Endothelial cell of umbilical vein (primary cell): ENCODE results near the gene LRTM2. TPM values are rescaled to one million over a fixed set of nuclear protein-coding genes. Genes with fewer than 3 reads are reported as not detected.

Source experiments
- BruUV-seq: library from RNA; stranded (reverse); fragments of 400-500 nt; replicated peaks from 2 replicates; lab custom pipeline; 2021; lab: Mats Ljungman, UMichigan
- CTCF ChIA-PET: fragments of 300-600, 350-600 bp; sonication (Branson Sonifier 250); formaldehyde crosslinking; loops from one replicate; lab custom pipeline; 2021; ENCODE audit warnings: antibody characterized with exemption, inconsistent platforms; lab: Charles Lee
- POLR2A ChIA-PET: fragments of 300-600, 350-600 bp; sonication (Branson Sonifier 250); formaldehyde crosslinking; loops from one replicate; lab custom pipeline; 2021; ENCODE audit warnings: antibody characterized with exemption, inconsistent platforms; lab: Charles Lee
- DNase-seq: peaks from one replicate; pipeline ENCODE4 v3.0.0-alpha.2; 2011; ENCODE audit warnings: low read depth, low spot score
- FAIRE-seq: peaks from 2 replicates; lab custom pipeline; 2011; peaks lifted over from hg19 to GRCh38; lab: Jason Lieb, UNC
- H2AFZ ChIP-seq: 2 replicates; pipeline ENCODE4 v1.6.0; 2012; ENCODE audit warnings: low read depth, low read length, control low read depth, inconsistent platforms
- H3K27ac ChIP-seq: 2 replicates; pipeline ENCODE4 v1.5.1; 2011; ENCODE audit warnings: low read depth, mild to moderate bottlenecking, control low read depth, low read length, moderate library complexity; ENCODE audit not compliant: insufficient read depth
- H3K27me3 ChIP-seq, 2 experiments: 2 replicates each; pipeline versions ENCODE4 v1.6.0 to v1.6.1; 2011; ENCODE audit warnings: low read length in 2 of 2, mixed read lengths in 1 of 2; ENCODE audit not compliant: control insufficient read depth in 2 of 2, insufficient read depth in 2 of 2
- H3K36me3 ChIP-seq, 2 experiments: 2 replicates in 1 of 2; 3 replicates in 1 of 2; pipeline ENCODE4 v1.5.1; 2011; ENCODE audit warnings: low read length in 2 of 2, mild to moderate bottlenecking in 1 of 2, moderate library complexity in 1 of 2; ENCODE audit not compliant: control insufficient read depth in 2 of 2, insufficient read depth in 2 of 2; ENCODE audit errors: extremely low read depth in 1 of 2
- H3K4me1 ChIP-seq: 3 replicates; pipeline ENCODE4 v1.5.1; 2011; ENCODE audit warnings: mild to moderate bottlenecking, low read length; ENCODE audit not compliant: control insufficient read depth, insufficient read depth; ENCODE audit errors: extremely low read depth
- H3K4me2 ChIP-seq: 2 replicates; pipeline ENCODE4 v1.6.1; 2011; ENCODE audit warnings: low read length, control low read depth, mixed read lengths; ENCODE audit not compliant: insufficient read depth
- H3K4me3 ChIP-seq, 3 experiments: fragments of 200-600 bp in 1 of 3; sonication (generic), shearing (Covaris generic) in 1 of 3; replicated peaks in 1 of 3; 2 replicates each; pipeline ENCODE4 v1.5.1; 2011 to 2016; ENCODE audit warnings: control low read depth in 3 of 3, low read length in 3 of 3, mild to moderate bottlenecking in 2 of 3, inconsistent platforms in 1 of 3, low read depth in 1 of 3, moderate library complexity in 1 of 3; ENCODE audit not compliant: insufficient read depth in 1 of 3
- H3K79me2 ChIP-seq: 2 replicates; pipeline ENCODE4 v1.6.0; 2012; ENCODE audit warnings: low read length, inconsistent platforms; ENCODE audit not compliant: control insufficient read depth, insufficient read depth
- H3K9ac ChIP-seq: replicated peaks from 2 replicates; pipeline ENCODE3; 2011; ENCODE audit warnings: low read length, control low read depth; ENCODE audit not compliant: insufficient read depth; ENCODE audit errors: extremely low read depth
- H3K9me1 ChIP-seq: replicated peaks from 3 replicates; pipeline ENCODE4 v1.6.0; 2011; ENCODE audit warnings: mild to moderate bottlenecking, low read length; ENCODE audit not compliant: control insufficient read depth, insufficient read depth; ENCODE audit errors: extremely low read depth
- H3K9me3 ChIP-seq: replicated peaks from 2 replicates; pipeline ENCODE4 v1.5.1; 2012; ENCODE audit warnings: low read length, inconsistent platforms; ENCODE audit not compliant: control insufficient read depth, insufficient read depth
- H4K20me1 ChIP-seq: replicated peaks from 2 replicates; pipeline ENCODE3; 2011; ENCODE audit warnings: mild to moderate bottlenecking, low read length; ENCODE audit not compliant: control insufficient read depth, insufficient read depth; ENCODE audit errors: extremely low read depth
- EZH2 ChIP-seq: IDR thresholded peaks from 2 replicates; pipeline ENCODE4 v1.6.1; 2012; ENCODE audit warnings: borderline replicate concordance, low read depth, mild to moderate bottlenecking, moderate library complexity, low read length, inconsistent platforms; ENCODE audit not compliant: severe bottlenecking
- FOS ChIP-seq: IDR thresholded peaks from 2 replicates; pipeline ENCODE4 v1.6.1; 2011; ENCODE audit warnings: mild to moderate bottlenecking, low read length, moderate library complexity, borderline replicate concordance; ENCODE audit not compliant: insufficient read depth
- GATA2 ChIP-seq: IDR thresholded peaks from 2 replicates; pipeline ENCODE4 v1.7.0; 2011; ENCODE audit warnings: low read depth, mild to moderate bottlenecking, moderate library complexity, mixed read lengths, low read length; ENCODE audit not compliant: insufficient read length, insufficient read depth
- JUN ChIP-seq: IDR thresholded peaks from 2 replicates; pipeline ENCODE4 v1.6.1; 2011; ENCODE audit warnings: borderline replicate concordance, low read depth; ENCODE audit not compliant: insufficient read length, insufficient read depth
- MYC ChIP-seq: IDR thresholded peaks from one replicate; pipeline ENCODE4 v1.6.1; 2011; ENCODE audit warnings: mild to moderate bottlenecking, low read depth, low read length
- POLR2A ChIP-seq: IDR thresholded peaks from 2 replicates; pipeline ENCODE4 v1.6.1; 2012; ENCODE audit warnings: low read depth, mild to moderate bottlenecking, control low read depth, low read length
- POLR2AphosphoS5 ChIP-seq: IDR thresholded peaks from 2 replicates; pipeline ENCODE4 v1.6.1; 2012; ENCODE audit warnings: low read depth, mild to moderate bottlenecking, control low read depth, low read length, moderate library complexity; ENCODE audit not compliant: insufficient read depth
- dilution Hi-C: fragments of 300-500 bp; cut with MboI; formaldehyde crosslinking; loops from one replicate; pipeline ENCODE4 v1.15.0; 2019; ENCODE audit warnings: low sequenced_read_pairs; ENCODE audit not compliant: extremely low pct_ligation_motif_present
- intact Hi-C: fragments of 100-400 bp; cut with micrococcal nuclease; formaldehyde crosslinking; loops from one replicate; pipeline ENCODE4 v1.10.0; 2022
- polyA plus RNA-seq, 4 experiments: library from polyadenylated mRNA; depleted of rRNA in 3 of 4; stranded (reverse) in 3 of 4; unstranded in 1 of 4; fragments of >200 nt; gene quantifications; 2 replicates each; pipeline versions ENCODE4 v1.2.1 to v1.2.3, GENCODE V29; 2011 to 2012; ENCODE audit warnings: missing spikeins in 1 of 4
- total RNA-seq: library from RNA; stranded (reverse); gene quantifications from 2 replicates; pipeline ENCODE4 v1.2.3, GENCODE V29; 2021
- TF ChIP-seq, protein P1 (sequence below), 2 donors: IDR thresholded peaks; 1 replicate in 1 of 2; 2 replicates in 1 of 2; pipeline ENCODE4 v1.5.1; 2011; ENCODE audit warnings: low read length in 2 of 2, mild to moderate bottlenecking in 2 of 2, moderate library complexity in 2 of 2, control low read depth in 1 of 2, inconsistent platforms in 1 of 2, low read depth in 1 of 2; ENCODE audit not compliant: insufficient read depth in 1 of 2; ENCODE audit errors: extremely low read depth in 1 of 2
- TF ChIP-seq, protein P2 (sequence below): IDR thresholded peaks from 2 replicates; pipeline ENCODE4 v1.6.1; 2011; ENCODE audit not compliant: insufficient read depth, insufficient read length

LRTM2 gene
- total and polyA plus RNA-seq, 2 donors (not counting 3 experiments of a cell fraction or from before 2014, with no cell fraction given): not detected

DNA sequence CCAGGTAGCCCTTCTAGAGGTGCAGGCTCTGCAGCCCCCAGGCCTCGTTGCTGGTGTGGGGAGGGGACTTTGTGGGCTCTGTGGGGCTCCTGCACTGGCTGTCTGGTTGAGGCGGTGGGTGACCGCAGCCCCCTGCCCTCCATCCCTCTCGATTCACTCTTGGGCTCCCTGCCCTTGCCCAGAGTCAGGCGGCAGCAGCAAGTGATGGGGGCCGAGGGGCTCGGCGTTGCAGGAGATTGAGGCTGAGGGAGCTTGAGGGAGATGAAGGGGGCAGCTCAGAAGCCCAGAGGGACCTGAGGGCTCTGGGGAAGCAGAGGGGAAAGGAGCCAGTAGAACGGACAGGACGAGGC is 9.5 kb upstream of the LRTM2 start:
- dilution Hi-C loops: no loop called here
- POLR2A ChIA-PET: no interaction called here
- Histone ChIP-seq H3K9me1 (no peaks in the 10 kb centered on the region), H2AFZ (no peak overlapping the region), H3K36me3 (no peaks in the 10 kb centered on the region), H3K4me2 (no peak overlapping the region), H3K27ac (no peak overlapping the region), H3K79me2 (no peaks in the 10 kb centered on the region), H3K4me1 (peaks cover 34% of the 10 kb centered on the region), H3K9me3 (no peaks in the 10 kb centered on the region), H3K4me3 (no peak overlapping the region), H3K9ac (no peak overlapping the region), H4K20me1 (no peaks in the 10 kb centered on the region), H3K27me3 (no peaks in the 10 kb centered on the region)
- BruUV-seq: no TSS peak
- CTCF ChIA-PET: interaction anchor here (1.3 to 3.3 kb wide), 2 partner anchors 15 to 129 kb away, joined by 3 to 30 read pairs; no protein-coding TSS in a partner anchor
- DNase-seq (no peak), FAIRE-seq (no peak)
- intact Hi-C loops: no loop called here
- TF ChIP-seq FOS (no peak), JUN (no peak), EZH2 (no peak), GATA2 (no peak), MYC (no peak), POLR2A (no peak), POLR2AphosphoS5 (no peak)
- TF ChIP-seq, protein P1, sequence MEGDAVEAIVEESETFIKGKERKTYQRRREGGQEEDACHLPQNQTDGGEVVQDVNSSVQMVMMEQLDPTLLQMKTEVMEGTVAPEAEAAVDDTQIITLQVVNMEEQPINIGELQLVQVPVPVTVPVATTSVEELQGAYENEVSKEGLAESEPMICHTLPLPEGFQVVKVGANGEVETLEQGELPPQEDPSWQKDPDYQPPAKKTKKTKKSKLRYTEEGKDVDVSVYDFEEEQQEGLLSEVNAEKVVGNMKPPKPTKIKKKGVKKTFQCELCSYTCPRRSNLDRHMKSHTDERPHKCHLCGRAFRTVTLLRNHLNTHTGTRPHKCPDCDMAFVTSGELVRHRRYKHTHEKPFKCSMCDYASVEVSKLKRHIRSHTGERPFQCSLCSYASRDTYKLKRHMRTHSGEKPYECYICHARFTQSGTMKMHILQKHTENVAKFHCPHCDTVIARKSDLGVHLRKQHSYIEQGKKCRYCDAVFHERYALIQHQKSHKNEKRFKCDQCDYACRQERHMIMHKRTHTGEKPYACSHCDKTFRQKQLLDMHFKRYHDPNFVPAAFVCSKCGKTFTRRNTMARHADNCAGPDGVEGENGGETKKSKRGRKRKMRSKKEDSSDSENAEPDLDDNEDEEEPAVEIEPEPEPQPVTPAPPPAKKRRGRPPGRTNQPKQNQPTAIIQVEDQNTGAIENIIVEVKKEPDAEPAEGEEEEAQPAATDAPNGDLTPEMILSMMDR (IDR thresholded peaks at IDR 0.05; ENCODE audit: extremely low read depth in 1 of 2, insufficient read depth in 1 of 2, low read depth in 1 of 2, low read length in 2 of 2): no peak
- TF ChIP-seq, protein P2, sequence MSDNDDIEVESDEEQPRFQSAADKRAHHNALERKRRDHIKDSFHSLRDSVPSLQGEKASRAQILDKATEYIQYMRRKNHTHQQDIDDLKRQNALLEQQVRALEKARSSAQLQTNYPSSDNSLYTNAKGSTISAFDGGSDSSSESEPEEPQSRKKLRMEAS: no peak
